Esophagus squamous epithelium (tissue), 5 donors: ENCODE data around the gene EFNA4. TPM values are rescaled to one million over a fixed set of nuclear protein-coding genes. Genes with fewer than 3 reads are reported as not detected.
A peak's percentile ranks its signal among the peaks of the same experiment; 100 is the strongest.

Source experiments
- DNase-seq: peaks from one replicate; lab custom pipeline; 2025; lab: John Stamatoyannopoulos, UW
- H3K27ac ChIP-seq, 4 donors: fragments of 200-600 bp; sonication (generic); one replicate each; pipeline ENCODE4 v1.5.1; 2016 to 2019; ENCODE audit warnings: mild to moderate bottlenecking in 1 of 4
- H3K27me3 ChIP-seq, 4 donors: fragments of 200-600 bp; sonication (generic); 1 replicate in 3 of 4; 2 replicates in 1 of 4; pipeline versions ENCODE4 v1.5.1 to v1.6.0; 2017 to 2021; ENCODE audit warnings: antibody characterized with exemption in 1 of 4
- H3K36me3 ChIP-seq, 3 donors: fragments of 200-600 bp; sonication (generic); one replicate each; pipeline ENCODE4 v1.5.1; 2016 to 2019
- H3K4me1 ChIP-seq, 3 donors: fragments of 200-600 bp; sonication (generic); one replicate each; pipeline ENCODE4 v1.5.1; 2017 to 2019
- H3K4me3 ChIP-seq, 4 donors: fragments of 200-600 bp; sonication (generic); 1 replicate in 3 of 4; 2 replicates in 1 of 4; pipeline ENCODE4 v1.5.1; 2016 to 2019; ENCODE audit warnings: mild to moderate bottlenecking in 2 of 4, moderate library complexity in 1 of 4
- H3K9me3 ChIP-seq, 3 donors: fragments of 200-600 bp; sonication (generic); one replicate each; pipeline ENCODE4 v1.5.1; 2016 to 2019
- POLR2A ChIP-seq, 4 donors: fragments of 450-650 bp; IDR thresholded peaks; one replicate each; pipeline ENCODE4 v1.6.1; 2017; ENCODE audit warnings: antibody characterized with exemption in 4 of 4, mild to moderate bottlenecking in 4 of 4, moderate library complexity in 3 of 4
- WGBS, 2 donors: methylation state at CpG; one replicate each; pipeline ENCODE4 v1.1.5; 2018; 5-methylcytosine and 5-hydroxymethylcytosine counted together
- intact Hi-C: fragments of 100-400 bp; cut with DNase I; formaldehyde crosslinking; loops from one replicate; pipeline ENCODE4 v1.15.0; 2022
- total RNA-seq, 4 donors: library from RNA; depleted of rRNA; stranded (reverse); fragments of >200 nt; gene quantifications; one replicate each; pipeline ENCODE4 v1.1.0, GENCODE V29; 2016
- TF ChIP-seq, protein P1 (sequence below), 6 experiments: fragments of 450-650 bp in 4 of 6; fragments of 200-600 bp in 2 of 6; sonication (generic) in 2 of 6; IDR thresholded peaks; one replicate each; pipeline ENCODE4 v1.5.1; 2016 to 2019; ENCODE audit warnings: antibody characterized with exemption in 6 of 6, mild to moderate bottlenecking in 4 of 6, moderate library complexity in 4 of 6
- donor health status: DM: yes; HTN: yes; CAD: no.

EFNA4 gene
- total RNA-seq, 4 donors from 2014 or later, result 8.1 to 22.9 (median 12.2) TPM

DNA sequence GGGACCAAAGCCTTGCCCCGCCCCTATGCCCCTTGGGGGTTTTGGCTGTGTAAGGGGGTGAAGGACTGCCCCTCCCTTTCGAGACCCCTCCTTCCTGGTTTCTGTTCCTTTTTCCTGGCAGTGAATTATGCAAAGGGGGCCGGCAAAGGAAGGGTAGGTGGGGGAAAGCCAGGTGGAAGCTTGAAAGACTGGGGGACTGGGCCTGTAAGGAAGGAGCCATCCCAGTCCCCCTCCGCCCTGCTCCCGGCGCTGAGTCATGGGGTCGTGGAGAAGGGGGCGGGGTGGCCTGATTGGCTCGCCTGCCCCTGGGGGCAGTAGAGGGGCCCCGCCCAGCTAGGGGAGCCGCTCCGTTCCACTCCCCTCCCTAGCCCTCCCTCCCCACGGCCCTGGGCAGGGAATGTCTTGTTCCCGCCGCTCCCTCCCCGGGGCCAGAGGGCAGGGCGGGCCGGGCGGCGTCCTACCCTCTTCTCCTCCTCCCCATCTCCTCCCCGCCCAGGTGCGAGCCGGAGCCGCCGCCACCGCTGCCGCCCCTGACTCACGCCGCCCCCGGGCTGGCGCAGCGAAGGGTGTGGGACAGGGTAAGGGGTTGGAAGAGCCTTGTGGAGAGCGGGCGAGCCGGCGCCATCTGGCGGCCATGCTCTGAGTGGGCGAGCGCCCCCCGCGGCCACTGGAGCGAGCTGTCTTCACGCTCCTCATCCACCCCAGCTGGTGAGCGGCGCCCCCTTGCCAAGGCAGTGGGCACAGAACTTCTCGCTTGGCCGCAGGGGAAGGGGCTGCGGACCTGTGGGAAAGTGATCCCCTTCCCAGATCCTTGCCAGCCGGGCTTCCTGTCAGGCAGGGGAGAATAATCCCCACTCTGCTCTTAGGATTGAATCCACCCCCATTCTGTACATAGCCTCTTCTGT is 46.2 kb upstream of the EFNA4 start:
- WGBS, 2 donors, result 2 to 5% methylated on average over 13 to 14 of the region's 49 CpGs
- Histone ChIP-seq H3K27ac (peak overlapping the region; percentile 85 to 99 (median 96)), H3K4me1 (peaks cover 65 to 98% (median 70%) of the 10 kb centered on the region in 3 donors), H3K4me3 (peak overlapping the region; percentile 21 to 68 (median 41)), H3K36me3 (peaks cover 16 to 59% (median 29%) of the 10 kb centered on the region in 3 donors), H3K9me3 (no peaks in the 10 kb centered on the region), H3K27me3 (no peaks in the 10 kb centered on the region)
- intact Hi-C loops, result no loop called here
- peak; percentile 52 for DNase-seq
- TF ChIP-seq POLR2A (IDR thresholded peaks at IDR 0.05), result peak in 2 of 4 donors; percentile 38 to 40
- TF ChIP-seq, protein P1, sequence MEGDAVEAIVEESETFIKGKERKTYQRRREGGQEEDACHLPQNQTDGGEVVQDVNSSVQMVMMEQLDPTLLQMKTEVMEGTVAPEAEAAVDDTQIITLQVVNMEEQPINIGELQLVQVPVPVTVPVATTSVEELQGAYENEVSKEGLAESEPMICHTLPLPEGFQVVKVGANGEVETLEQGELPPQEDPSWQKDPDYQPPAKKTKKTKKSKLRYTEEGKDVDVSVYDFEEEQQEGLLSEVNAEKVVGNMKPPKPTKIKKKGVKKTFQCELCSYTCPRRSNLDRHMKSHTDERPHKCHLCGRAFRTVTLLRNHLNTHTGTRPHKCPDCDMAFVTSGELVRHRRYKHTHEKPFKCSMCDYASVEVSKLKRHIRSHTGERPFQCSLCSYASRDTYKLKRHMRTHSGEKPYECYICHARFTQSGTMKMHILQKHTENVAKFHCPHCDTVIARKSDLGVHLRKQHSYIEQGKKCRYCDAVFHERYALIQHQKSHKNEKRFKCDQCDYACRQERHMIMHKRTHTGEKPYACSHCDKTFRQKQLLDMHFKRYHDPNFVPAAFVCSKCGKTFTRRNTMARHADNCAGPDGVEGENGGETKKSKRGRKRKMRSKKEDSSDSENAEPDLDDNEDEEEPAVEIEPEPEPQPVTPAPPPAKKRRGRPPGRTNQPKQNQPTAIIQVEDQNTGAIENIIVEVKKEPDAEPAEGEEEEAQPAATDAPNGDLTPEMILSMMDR (IDR thresholded peaks at IDR 0.05), result peak; percentile 96 to 99 (median 98)

DNA sequence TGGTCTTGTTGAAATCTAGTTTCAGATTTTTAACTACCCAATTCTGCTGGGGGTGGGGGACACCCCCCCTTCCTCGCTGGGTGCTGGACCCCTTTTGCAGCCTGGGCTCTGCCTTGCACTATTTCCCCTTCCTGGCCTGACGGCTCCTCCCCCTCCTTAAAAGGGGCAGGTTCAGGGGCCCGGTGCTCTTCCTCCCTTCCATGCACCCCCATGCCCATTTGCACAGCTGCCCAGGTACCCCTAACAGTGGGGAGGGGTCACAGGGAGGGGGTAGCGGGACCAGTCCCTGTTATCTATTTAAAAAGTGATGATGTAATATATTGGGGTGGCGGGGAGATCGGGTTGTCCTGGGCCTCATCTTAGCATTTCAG is 45.6 kb upstream of the EFNA4 start:
- intact Hi-C loops, result no loop called here
- H3K4me3 ChIP-seq, result peak overlapping the region; percentile 21 to 68 (median 41)
- no peaks in the 10 kb centered on the region for H3K27me3 ChIP-seq
- no peaks in the 10 kb centered on the region for H3K9me3 ChIP-seq
- peaks cover 58 to 98% (median 67%) of the 10 kb centered on the region in 3 donors for H3K4me1 ChIP-seq
- TF ChIP-seq, protein P1 (IDR thresholded peaks at IDR 0.05), result no peak
- TF ChIP-seq POLR2A (IDR thresholded peaks at IDR 0.05), result no peak
- WGBS, 2 donors, result 28 to 48% methylated on average over 5 of the region's 6 CpGs
- peak overlapping the region; percentile 85 to 99 (median 96) for H3K27ac ChIP-seq
- DNase-seq, result no peak
- H3K36me3 ChIP-seq, result peaks cover 16 to 58% (median 29%) of the 10 kb centered on the region in 3 donors

DNA sequence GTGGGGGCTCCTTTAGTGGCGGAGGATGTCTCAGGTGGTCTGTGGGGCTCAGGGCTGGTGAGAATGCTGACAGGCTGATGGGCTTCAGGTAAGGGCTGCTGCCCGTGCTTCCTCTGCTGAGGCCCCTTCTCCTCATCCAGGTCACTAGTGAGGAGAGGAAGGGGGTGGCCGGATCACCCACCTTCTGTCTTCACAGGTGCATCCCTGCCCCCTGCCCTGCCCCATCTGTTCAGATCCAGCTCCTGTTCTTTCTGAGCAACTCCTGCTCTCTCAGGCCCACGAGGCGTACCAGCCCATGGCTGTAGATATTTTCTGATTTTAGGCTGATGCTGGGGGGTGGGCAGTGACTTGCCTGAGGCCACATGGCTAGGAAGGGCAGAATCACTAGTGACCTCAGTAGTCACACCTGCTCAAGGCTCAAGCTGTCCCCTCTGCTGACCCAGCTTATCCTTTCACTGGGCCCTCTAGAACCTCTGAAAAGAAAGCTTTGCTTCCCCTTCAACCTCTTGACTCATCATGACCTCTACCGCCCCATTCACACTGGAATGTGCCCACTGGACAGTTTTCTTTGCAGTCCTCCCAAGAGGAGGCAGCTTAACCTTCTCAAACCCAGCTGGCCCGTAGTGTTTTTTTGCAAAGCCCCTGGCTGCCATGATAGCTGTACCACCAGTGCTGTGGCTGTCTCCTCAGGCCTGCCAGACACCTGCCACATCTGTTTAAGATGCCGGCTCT is 44.8 kb upstream of the EFNA4 start:
- Histone ChIP-seq H3K4me1 (peaks cover 50 to 93% (median 58%) of the 10 kb centered on the region in 3 donors), H3K27ac (peak overlapping the region; percentile 0 to 99 (median 92)), H3K27me3 (no peaks in the 10 kb centered on the region), H3K4me3 (no peak overlapping the region), H3K9me3 (no peaks in the 10 kb centered on the region), H3K36me3 (peaks cover 16 to 50% (median 28%) of the 10 kb centered on the region in 3 donors)
- DNase-seq, result no peak
- TF ChIP-seq, protein P1 (IDR thresholded peaks at IDR 0.05), result no peak
- TF ChIP-seq POLR2A (IDR thresholded peaks at IDR 0.05), result no peak
- WGBS, 2 donors, result 83 to 84% methylated on average over 6 of the region's 8 CpGs
- intact Hi-C loops, result no loop called here

DNA sequence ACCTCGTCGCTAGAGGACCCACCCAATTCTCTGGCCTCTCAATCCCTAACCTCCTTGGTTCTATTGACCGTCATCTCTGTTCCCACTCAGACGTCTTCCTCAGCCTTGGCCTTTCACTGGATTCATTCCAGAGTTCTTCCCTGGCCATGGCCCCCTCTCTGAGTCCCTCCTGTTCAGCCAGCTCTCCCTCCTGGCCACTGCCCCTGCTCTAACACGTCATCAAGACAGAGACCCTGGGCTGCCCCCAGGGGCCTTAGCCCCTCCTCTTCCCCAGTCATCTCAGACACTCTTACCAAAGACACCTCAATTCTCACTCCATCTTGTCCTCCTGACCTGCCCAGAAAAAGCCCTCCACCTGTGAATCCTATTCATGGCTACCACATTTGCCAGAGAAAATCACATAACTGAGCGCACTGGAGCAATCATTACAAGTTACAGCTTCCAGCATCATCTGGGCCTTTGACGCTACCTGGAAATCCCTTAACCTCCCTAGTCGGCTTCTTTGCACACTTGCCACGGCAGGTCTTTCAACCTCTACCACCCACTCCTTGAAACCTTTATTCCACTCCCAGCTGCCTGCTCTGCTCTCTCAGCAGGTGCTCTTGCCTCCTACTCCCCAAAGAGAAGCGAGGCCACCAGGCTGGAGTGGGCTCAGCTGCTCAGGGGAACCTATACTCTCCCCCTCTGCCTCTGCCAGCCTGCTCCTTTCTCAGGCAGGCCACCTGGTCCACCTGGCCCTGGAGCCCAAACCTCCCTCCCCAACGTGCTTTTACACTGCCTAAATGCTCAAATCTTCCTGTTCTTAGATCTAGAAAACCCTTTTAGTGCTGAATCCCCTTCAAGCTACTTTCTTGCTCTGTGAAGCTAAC is 43.9 kb upstream of the EFNA4 start:
- TF ChIP-seq POLR2A (IDR thresholded peaks at IDR 0.05), result no peak
- TF ChIP-seq, protein P1 (IDR thresholded peaks at IDR 0.05), result no peak
- Histone ChIP-seq H3K9me3 (no peaks in the 10 kb centered on the region), H3K27me3 (no peaks in the 10 kb centered on the region), H3K4me1 (peaks cover 42 to 84% (median 50%) of the 10 kb centered on the region in 3 donors), H3K36me3 (peaks cover 11 to 41% (median 20%) of the 10 kb centered on the region in 3 donors), H3K27ac (peak overlapping the region; percentile 32 to 99 (median 70)), H3K4me3 (no peak overlapping the region)
- no peak for DNase-seq
- 69 to 70% methylated on average over 11 of the region's 11 CpGs for WGBS, 2 donors
- intact Hi-C loops, result no loop called here
